Nephron (organoid): ENCODE measurements around the gene DLL3.

Source experiments
- H3K27ac Mint-ChIP-seq, 3 experiments: 2 replicates each; pipeline ENCODE4 v1.8.0; 2020; ENCODE audit warnings: mixed read lengths in 3 of 3, mild to moderate bottlenecking in 2 of 3, moderate library complexity in 1 of 3
- H3K27me3 Mint-ChIP-seq: 2 replicates; pipeline ENCODE4 v1.8.0; 2021; ENCODE audit warnings: low read depth, mild to moderate bottlenecking, moderate library complexity, mixed read lengths
- H3K36me3 Mint-ChIP-seq: 2 replicates; pipeline ENCODE4 v1.8.0; 2020; ENCODE audit warnings: low read depth, mixed read lengths
- H3K4me1 Mint-ChIP-seq: 2 replicates; pipeline ENCODE4 v1.8.0; 2020; ENCODE audit warnings: mixed read lengths
- H3K4me3 Mint-ChIP-seq, 3 experiments: 2 replicates each; pipeline ENCODE4 v1.8.0; 2020; ENCODE audit warnings: mild to moderate bottlenecking in 3 of 3, mixed read lengths in 3 of 3, moderate library complexity in 2 of 3
- H3K9me3 Mint-ChIP-seq: 2 replicates; pipeline ENCODE4 v1.8.0; 2020; ENCODE audit warnings: mixed read lengths
- CTCF ChIP-seq, 3 experiments: fragments of 200-600 bp; sonication (generic); IDR thresholded peaks; one replicate each; pipeline ENCODE4 v1.5.0; 2021; ENCODE audit warnings: antibody characterized with exemption in 3 of 3; ENCODE audit not compliant: unreplicated experiment in 3 of 3

DLL3 gene

GRCh38 chr19:39492788-39493187 is 6.0 kb upstream of the DLL3 start:
- no peaks in the 10 kb centered on the region for H3K4me1 Mint-ChIP-seq
- H3K4me3 Mint-ChIP-seq, result no peak overlapping the region
- no peak overlapping the region for H3K27ac Mint-ChIP-seq
- peaks cover 27% of the 10 kb centered on the region for H3K36me3 Mint-ChIP-seq
- TF ChIP-seq CTCF (IDR thresholded peaks at IDR 0.05; ENCODE audit: unreplicated experiment in 3 of 3), result no peak
- H3K27me3 Mint-ChIP-seq, result peaks cover 26% of the 10 kb centered on the region
- H3K9me3 Mint-ChIP-seq, result no peaks in the 10 kb centered on the region

- Mint-ChIP-seq H3K9me3 (no peaks in the 10 kb centered on the region), H3K4me1 (peaks cover 11% of the 10 kb centered on the region), H3K36me3 (peaks cover 14% of the 10 kb centered on the region), H3K27me3 (peaks cover 44% of the 10 kb centered on the region), H3K27ac (no peak overlapping the region), H3K4me3 (no peak overlapping the region)
- TF ChIP-seq CTCF (IDR thresholded peaks at IDR 0.05; ENCODE audit: unreplicated experiment in 3 of 3), result no peak
Observed at GRCh38 chr19:39494661-39495060, 4.1 kb upstream of the DLL3 start.

- Mint-ChIP-seq H3K27me3 (peaks cover 59% of the 10 kb centered on the region), H3K27ac (no peak overlapping the region), H3K4me3 (no peak overlapping the region), H3K9me3 (no peaks in the 10 kb centered on the region), H3K4me1 (peaks cover 14% of the 10 kb centered on the region), H3K36me3 (peaks cover 8% of the 10 kb centered on the region)
- no peak for TF ChIP-seq CTCF (IDR thresholded peaks at IDR 0.05; ENCODE audit: unreplicated experiment in 3 of 3)
Observed at GRCh38 chr19:39496063-39496462, 2.7 kb upstream of the DLL3 start.

GRCh38 chr19:39497701-39497995 is 1.1 kb upstream of the DLL3 start:
- H3K36me3 Mint-ChIP-seq, result peaks cover 4% of the 10 kb centered on the region
- H3K4me3 Mint-ChIP-seq, result peak overlapping the region in 1 of 3 experiments; percentile 68
- H3K27ac Mint-ChIP-seq, result no peak overlapping the region
- peaks cover 14% of the 10 kb centered on the region for H3K4me1 Mint-ChIP-seq
- no peaks in the 10 kb centered on the region for H3K9me3 Mint-ChIP-seq
- peaks cover 68% of the 10 kb centered on the region for H3K27me3 Mint-ChIP-seq
- TF ChIP-seq CTCF (IDR thresholded peaks at IDR 0.05; ENCODE audit: unreplicated experiment in 3 of 3), result no peak

GRCh38 chr19:39497996-39498797 is 550 bp upstream of the DLL3 start:
- no peaks in the 10 kb centered on the region for H3K36me3 Mint-ChIP-seq
- H3K27me3 Mint-ChIP-seq, result peaks cover 72% of the 10 kb centered on the region
- H3K4me1 Mint-ChIP-seq, result peaks cover 14% of the 10 kb centered on the region
- H3K27ac Mint-ChIP-seq, result no peak overlapping the region
- peak overlapping the region; percentile 40 to 68 (median 62) for H3K4me3 Mint-ChIP-seq
- no peaks in the 10 kb centered on the region for H3K9me3 Mint-ChIP-seq
- peak; percentile 35 to 53 (median 47) for TF ChIP-seq CTCF (IDR thresholded peaks at IDR 0.05; ENCODE audit: unreplicated experiment in 3 of 3)

GRCh38 chr19:39499932-39500331 is 1.2 kb downstream of the DLL3 start:
- Mint-ChIP-seq H3K4me1 (peaks cover 14% of the 10 kb centered on the region), H3K4me3 (peak overlapping the region; percentile 37 to 78 (median 71)), H3K36me3 (no peaks in the 10 kb centered on the region), H3K27me3 (peaks cover 86% of the 10 kb centered on the region), H3K9me3 (no peaks in the 10 kb centered on the region), H3K27ac (no peak overlapping the region)
- no peak for TF ChIP-seq CTCF (IDR thresholded peaks at IDR 0.05; ENCODE audit: unreplicated experiment in 3 of 3)
